HTR-8/SVneo (cell line): ENCODE data around the gene TAF8.

Source experiments
- DNase-seq: peaks from one replicate; pipeline ENCODE4 v3.0.0; 2011; ENCODE audit warnings: low spot score, mixed read lengths; ENCODE audit not compliant: insufficient read length
- FAIRE-seq: peaks from 2 replicates; lab custom pipeline; 2011; peaks lifted over from hg19 to GRCh38; lab: Jason Lieb, UNC

Gene TAF8

DNA sequence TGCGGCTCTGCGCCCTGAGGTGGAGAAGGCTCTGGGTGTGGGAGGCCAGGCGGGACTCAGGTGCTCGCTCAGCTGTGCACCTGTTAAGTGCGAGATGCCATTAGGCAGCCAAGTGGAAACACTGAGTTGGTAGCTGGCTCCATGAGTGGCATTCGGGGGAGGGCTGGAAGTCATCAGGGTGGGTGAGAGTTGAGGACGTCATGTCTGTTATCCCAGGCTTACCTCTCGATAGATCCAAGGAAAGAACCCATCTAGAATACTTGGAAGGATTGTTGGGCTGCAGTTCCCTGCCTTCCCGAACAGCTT is 41.3 kb downstream of the TAF8 start:
- DNase-seq (no peak), FAIRE-seq (no peak)

GRCh38 chr6:42093582-42094329 is 43.4 kb downstream of the TAF8 start:
- no peak for FAIRE-seq
- no peak for DNase-seq

GRCh38 chr6:42095094-42095493 is 44.8 kb downstream of the TAF8 start:
- no peak for DNase-seq
- no peak for FAIRE-seq

DNA sequence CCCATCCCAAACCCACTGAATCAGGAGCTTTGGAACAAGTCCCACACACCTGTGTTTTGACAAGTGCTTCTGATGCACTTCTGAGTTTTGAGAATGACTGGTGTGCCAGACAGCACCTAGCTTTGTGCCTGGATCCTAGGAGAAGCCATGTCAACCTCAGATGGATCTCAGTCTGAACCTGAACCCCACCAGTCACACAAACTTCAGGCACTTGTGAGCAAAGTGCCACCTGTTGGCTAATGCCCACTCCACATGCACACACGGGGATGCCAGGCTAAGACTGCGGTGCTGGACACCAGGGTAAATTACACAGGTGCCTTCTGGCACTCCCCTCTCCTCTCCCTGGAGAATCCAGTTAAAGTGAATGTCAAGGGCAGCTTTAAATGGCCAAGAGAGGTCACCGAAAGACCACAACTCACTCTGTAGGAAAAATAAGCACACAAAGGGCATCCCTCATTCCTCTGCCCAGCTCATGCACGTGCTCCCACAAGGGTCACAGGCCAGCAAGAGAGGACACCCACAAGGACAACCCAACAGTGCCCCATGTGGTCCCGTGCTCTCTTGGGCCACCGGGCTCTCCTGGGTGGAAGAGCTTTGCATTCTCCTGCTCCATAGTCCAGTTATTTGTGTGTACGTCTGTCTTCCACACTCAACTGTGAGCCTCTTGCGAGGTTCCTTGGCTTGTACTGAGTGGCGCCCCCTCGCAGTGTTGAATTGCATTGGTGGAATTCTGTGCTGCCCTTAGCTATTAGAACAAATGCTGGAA is 45.6 kb downstream of the TAF8 start:
- no peak for FAIRE-seq

DNA sequence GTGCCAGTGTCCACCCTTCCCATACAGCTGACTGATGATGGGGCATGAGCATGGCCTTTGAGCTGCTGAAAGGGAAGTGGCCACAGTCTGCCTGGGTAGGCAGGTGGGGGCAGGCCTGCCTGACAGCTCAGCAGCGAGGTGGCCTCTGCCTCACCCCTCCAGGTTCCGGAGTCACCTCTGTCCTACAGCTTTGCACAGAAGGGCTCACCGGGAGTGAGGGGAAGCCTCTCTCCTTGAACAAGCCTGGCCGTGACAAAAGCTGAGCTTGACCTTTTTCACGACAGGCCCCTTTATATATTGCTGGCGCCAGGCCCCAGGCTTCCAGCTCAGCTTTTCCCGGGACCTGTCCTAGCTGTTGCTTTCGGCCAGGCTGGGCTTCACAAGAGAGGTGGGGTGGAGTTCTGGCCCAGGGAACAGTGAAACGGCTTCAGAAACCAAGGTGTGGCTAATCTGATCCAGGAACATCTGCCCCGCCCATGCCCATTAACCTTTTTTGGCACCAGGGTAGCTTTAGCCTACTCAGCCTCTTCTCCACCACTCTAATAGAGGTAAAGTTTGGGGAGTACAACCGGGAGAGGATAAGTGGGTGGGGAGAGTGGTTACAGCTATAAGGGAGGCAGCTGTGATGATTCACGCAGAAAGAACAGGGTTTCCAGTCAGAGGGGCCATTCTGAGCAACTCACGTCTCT is 49.2 kb downstream of the TAF8 start:
- FAIRE-seq (no peak), DNase-seq (peak; percentile 55)

More for the DNA sequence above, 45.6 kb downstream of the TAF8 start:
- no peak for DNase-seq

- peak; percentile 76 for DNase-seq
- no peak for FAIRE-seq
Observed at GRCh38 chr6:42100029-42100901, 49.9 kb downstream of the TAF8 start.

- DNase-seq = no peak
- FAIRE-seq = no peak
Observed at GRCh38 chr6:42101186-42101657, 50.9 kb downstream of the TAF8 start.

DNA sequence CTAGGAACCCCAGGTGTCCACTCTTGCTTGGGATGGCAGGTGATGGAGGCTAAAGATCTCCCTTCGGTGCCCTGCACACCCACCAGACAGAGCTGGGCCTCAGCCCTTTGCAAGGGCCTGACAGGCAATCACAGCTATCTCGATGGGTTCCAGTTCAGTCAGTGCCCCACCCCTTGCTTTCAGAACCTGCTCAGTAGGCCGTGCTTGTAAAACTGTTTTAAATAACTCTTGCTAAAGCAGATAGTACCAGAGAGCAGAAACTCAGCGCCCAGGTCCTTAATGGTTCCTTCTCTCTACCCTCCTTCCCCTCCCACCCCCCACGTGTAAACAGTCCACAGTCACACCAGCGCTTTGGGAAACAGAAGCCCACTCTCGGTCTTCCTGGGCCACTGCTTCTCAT is 52.9 kb downstream of the TAF8 start:
- DNase-seq (no peak), FAIRE-seq (no peak)

GRCh38 chr6:42103753-42104094 is 53.4 kb downstream of the TAF8 start:
- DNase-seq (no peak), FAIRE-seq (no peak)

DNA sequence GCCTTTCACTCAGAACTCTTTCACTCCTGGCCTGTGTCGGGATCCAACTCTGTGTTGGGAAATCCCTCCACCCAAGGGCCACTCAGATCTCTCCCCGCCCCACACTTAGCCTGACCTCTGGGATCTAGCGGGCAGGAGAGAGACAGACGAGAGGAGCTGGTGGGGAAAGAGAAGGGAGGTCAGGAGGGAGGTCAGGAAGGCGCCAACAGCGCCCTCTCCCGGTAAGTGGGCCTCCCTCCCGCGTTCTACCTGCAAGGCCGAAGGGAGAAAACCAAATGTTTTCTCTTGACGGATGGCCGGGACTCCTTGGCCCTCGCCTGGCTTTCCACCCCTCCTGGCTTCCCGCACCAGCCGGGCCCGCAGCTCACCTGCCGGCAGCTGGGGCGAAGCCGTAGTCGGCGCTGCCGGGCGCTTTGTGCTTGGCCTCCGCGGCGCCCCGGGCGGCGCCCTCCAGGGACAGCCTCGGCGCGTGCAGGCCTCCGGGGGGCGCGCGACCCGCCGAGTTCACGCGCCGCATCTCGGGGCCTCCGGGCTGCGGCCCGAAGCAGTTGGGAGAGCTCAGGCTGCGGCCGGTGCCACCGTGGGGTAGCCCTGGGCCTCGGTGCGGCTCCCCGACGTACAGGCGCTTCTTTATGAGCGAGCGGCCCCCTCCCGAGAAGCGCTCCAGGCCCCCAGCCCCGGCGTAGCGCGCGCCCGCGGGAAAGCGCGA is 53.9 kb downstream of the TAF8 start:
- DNase-seq (no peak), FAIRE-seq (no peak)

DNA sequence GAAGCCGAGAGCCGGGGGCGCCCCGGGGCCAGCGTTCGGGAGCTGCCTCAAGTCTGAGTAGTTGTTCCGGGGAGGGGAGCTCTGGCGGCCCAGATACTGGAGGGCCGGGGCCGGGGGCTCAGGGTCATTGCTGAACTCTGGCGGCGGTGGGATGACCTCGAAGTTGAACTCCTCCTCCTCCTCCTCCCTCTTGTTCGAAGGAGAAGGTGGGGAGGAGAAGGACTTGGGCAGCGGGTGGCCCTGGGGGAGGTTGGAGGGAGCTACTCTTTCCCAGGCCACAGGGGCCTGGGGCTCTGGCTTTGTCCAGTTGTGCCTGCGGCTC is 54.4 kb downstream of the TAF8 start:
- DNase-seq (no peak), FAIRE-seq (no peak)

- no peak for FAIRE-seq
- DNase-seq = no peak
Observed at GRCh38 chr6:42105156-42105648, 54.9 kb downstream of the TAF8 start.

- DNase-seq (no peak), FAIRE-seq (no peak)
Observed at GRCh38 chr6:42105709-42106108, 55.4 kb downstream of the TAF8 start.

DNA sequence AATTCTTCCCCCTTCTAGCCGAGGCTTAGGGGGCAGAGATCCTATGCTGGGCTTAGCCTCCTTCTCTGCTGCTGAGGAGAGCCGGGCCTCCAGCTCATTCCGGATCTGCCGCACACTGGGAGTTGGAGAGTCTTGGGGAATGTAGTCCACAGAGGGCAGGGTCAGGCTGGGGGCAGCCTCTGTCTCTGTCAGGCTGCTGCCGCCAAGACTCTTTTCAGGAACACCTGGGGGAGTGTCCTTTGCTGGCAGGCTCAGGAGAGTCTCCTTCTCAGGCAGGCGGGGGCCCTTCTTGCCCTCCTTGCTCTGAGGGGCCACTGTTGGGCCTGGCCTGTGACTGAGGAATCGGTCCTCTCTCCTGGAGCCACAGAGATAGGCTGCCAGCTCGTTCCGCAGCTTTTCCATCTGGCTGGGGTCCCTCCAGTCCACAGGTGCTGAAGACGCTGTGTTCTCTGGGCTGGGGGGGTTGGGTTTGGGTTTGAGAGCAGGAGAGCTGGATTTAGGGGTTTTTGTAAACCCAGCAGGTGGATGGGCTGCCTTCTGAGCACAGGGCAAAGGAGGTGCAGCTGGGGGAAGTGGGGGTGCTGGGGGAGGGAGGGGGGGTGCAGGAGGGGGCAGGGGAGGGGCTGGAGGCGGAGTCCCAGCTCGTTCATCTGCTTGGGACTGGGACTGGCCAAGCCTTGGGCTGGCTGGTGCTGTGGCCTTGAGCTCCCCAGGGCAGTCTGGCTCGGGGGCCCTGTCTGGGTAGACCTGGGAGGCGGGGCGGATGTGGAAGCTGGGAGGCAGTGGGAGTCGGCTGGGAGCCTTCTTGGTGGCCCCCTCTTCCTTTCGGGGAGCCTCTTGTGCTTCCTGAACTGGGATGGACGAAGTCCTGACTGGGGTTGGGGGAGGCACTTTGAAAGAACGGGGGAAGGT is 56.0 kb downstream of the TAF8 start:
- DNase-seq (no peak), FAIRE-seq (no peak)

DNA sequence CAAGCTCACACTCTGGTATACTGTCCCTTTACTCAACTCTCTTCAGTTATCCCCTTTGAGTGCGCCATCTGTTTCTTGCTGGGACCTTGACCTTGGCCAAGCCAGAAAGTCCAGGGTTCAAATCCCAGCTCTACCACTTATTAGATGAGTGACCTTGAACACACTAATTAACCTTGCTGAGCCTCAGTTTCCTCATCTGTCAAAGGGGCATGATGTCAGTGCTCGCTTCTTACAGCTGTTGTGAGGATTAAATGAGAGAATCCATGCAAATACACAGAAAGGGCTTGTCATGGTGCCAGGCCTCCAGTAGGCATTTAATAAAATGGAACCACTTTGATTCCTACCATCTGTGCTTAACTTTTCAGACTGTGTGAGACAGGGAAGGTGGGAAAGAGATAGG is 57.7 kb downstream of the TAF8 start:
- no peak for DNase-seq
- no peak for FAIRE-seq

DNA sequence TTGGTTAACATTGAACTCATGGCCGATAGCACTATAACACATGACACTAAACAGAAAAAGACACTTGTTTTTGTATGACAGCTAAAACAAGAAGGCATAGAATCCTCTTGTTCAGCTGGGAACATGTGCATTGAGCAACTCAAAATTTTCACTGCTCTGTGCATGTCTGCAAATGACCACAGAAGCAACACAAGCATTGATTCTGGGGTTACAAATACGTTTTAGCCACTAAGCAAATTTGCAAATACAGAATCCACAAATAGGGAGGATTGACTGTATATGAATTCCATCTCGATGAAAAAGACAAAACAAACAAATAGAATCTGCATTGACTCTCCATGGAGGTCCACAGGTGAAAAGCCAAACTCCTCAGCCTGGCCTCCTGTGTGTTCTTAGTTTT is 60.4 kb downstream of the TAF8 start:
- no peak for DNase-seq
- FAIRE-seq = no peak

GRCh38 chr6:42112351-42112750 is 62.0 kb downstream of the TAF8 start:
- DNase-seq (no peak), FAIRE-seq (no peak)

GRCh38 chr6:42113936-42114636 is 63.8 kb downstream of the TAF8 start:
- DNase-seq (peak; percentile 35), FAIRE-seq (no peak)
